ENCODE results near the gene CEBPE.

Gene CEBPE

DNA sequence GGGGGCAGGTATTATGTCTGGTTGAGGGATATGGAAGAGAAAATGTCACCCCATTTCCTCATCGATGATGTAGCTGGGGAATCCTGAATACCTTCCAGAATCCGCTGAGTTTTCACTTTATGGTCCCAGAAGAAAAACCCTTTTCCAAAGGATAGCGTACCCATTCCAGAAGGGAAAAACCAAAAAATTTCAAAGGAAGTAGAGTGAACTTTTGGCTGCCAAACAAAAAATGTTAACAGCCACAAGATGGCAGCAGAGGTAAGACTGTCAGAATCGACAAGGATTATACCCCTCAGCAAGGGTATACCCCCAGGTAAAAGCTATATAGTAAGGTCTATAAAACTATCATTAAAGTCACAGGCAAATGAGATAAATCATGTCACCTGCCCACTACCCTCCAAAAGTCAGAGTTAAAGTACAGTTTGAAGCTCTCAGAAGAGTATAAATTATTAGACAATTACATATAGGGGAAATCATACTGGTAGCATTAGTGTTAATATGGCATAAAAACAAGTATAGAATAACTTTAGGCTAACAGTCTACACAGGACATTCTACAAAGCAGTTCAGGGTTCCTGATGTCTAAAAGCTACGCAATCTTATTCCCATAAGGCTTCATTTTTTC lies 42.2 kb downstream of the CEBPE start:
- no peak for DNase-seq (ENCODE audit: low spot score)

DNA sequence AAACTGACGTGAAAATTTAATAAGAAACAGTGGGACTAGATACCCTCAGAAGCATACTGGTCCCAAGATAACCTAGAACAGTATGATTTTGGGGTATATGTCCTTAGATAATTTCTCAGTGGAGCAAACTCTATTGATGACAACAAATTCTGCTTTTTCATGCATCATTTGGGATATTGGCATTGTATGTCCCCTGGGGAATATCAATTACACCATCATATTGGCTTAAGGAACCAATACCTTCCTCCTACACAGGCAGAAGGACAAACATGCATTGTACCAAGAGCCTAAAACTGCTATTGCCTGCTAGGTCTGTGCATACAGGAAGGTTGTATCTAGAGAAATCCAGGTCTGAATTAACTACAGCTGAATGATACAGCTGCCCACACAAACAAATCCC lies 44.1 kb downstream of the CEBPE start:
- no peak for DNase-seq (ENCODE audit: low spot score)

GRCh38 chr14:23071921-23072539 lies 47.0 kb downstream of the CEBPE start:
- no peak for DNase-seq (ENCODE audit: low spot score)

- DNase-seq (ENCODE audit: low spot score): peak; percentile 95
These were observed 47.7 kb downstream of the CEBPE start for GRCh38 chr14:23071244-23071920.

- DNase-seq (ENCODE audit: low spot score): no peak
These were observed 48.6 kb downstream of the CEBPE start for GRCh38 chr14:23070262-23071129.

DNA sequence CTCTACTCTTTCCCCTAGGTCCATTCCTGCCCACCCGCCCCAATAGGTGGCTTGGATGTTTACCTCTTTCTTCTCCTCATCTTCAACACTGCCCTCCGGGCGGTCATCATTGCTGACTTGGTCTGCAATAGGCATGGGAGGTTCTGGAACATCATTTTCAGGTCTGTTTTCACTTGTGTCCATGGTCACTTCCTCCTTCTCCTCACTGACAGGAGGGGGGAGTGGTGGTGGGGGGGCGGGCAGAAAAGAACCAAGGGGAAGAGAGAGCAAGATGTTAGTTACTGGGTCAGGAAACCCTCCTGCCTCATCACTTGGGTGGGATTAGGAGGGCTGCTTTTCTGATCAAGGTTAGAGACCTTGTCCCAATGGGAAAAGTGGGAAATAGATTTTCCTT lies 49.6 kb downstream of the CEBPE start:
- DNase-seq (ENCODE audit: low spot score): no peak

DNA sequence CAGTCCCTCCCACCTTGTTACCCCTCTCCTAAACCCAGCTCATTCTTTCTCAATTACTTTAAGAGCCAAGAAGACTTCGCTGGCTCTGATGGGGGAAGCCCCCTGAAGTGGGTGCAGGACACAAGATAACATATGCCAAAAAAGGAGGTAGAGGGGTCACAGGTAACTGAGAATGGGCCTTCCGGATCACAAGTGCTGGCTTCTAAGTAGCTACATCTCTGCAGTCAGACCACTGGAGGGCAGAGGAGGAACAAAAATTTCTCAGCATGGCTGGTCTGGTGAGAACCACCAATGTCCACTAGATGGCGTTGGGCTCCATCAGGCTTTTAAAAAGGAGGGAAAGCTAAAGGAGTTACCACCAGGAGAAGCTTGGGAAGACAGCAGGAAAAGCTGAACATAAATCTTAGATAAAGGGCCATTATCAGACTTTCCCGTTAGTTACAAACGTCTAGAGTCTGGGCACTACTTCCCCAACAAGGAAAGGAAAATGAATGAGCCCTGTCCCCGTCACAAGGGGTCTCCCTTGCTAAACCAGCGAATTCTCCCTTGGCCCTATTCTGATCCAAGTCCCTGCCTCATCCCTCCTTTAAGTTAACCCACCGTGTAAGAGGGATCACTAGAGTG lies 50.2 kb downstream of the CEBPE start:
- DNase-seq (ENCODE audit: low spot score): peak; percentile 90

DNA sequence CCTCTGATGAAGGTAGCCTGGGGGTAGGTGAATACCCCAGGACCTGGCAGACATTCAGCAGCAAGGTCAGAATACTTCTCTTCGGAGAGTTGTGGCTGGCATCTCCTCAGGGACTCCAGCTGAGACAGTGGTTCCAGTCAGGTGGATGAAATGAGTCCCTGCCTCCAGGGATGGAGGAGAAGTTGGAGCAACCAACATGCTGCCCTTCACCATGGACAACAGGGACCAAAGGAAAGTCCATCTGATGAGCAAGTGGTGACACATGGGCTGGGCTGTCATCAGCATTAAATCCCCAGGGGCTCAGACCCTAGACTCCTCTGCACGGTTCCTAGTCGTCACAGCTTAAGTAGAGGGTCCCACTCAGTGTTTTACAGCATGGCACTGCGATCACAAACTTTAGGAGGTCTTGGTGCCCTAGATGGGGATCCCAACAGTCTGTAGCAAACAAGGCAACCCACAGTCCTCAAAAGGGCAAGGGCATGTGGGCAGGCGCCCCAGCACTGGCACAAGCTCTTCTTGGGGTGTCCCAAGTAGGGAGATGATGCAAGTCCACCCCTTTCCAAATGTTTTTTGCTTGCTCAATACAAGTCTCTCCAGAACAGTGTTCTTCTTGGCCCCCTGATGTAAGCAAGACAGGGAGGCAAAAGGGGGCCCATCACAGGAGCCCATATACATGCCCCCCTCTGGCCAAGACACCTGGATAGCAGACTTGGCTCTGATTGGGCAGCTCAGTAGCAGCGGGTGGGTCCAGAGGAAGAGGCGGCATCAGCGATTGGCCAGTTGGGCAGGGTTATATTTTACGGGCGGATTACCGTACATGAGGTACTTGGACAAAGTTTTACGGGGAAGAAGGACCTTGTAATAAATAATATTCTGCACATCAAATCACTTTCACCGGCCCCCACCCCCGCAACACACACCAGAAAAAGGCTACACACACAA lies 50.9 kb downstream of the CEBPE start:
- no peak for DNase-seq (ENCODE audit: low spot score)
